Ammon's horn (tissue), 1 donor: ENCODE measurements around the gene NDUFA7.
"Not testable (repeated sequence)": the region's sequence is repeated elsewhere in the genome, so short reads cannot be mapped to it uniquely, and the experiment has no call there.

Source experiments
- DNase-seq: peaks from one replicate; pipeline ENCODE4 v3.0.0-alpha.2; 2016; ENCODE audit warnings: low spot score

NDUFA7 gene

DNA sequence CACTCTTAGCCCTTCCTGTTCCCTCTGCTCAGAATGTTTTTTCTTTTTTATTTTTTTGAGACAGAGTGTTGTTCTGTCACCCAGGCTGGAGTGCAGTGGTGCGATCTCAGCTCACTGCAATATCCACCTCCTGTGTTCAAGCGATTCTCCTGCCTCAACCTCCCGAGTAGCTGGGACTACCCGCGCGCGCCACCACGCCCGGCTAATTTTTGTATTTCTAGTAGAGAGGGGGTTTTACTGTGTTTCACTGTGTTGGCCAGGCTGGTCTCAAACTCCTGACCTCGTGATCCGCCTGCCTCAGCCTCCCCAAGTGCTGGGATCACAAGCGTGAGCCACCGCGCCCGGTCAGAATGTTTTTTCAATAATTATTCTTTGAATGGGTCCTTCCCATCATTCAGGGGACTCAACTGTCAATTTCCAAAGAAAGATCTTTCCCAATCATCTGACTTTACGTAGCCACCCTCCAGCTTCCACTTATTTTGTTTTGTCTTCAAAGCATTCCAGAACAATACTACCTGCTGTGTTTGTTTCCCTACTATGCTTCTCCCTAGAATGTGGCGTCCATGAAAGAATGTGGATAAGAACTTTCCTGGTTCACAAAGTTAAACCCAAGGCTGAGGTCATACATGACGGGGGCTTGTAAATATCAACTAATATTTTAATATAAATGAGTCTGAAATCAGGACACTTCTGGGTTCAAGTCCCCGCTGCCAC lies 1.2 kb downstream of the NDUFA7 start:
- no peak for DNase-seq

DNA sequence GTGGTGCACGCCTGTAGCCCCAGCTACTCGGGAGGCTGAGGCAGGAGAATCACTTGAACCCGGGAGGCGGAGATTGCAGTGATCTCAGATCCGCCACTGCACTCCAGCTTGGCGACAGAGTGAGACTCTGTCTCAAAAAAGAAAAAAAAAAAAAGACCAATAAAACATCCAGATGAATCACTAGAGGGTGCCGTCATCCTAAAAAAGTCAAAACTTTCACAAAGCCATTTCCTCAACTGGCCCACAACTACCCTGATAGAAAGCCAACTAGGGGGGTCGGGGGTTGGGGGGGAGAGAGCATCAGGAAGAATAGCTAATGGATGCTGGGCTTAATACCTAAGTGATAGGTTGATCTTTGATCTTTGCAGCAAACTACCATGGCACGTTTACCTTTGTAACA lies 2.3 kb downstream of the NDUFA7 start:
- not testable (repeated sequence) for DNase-seq

DNA sequence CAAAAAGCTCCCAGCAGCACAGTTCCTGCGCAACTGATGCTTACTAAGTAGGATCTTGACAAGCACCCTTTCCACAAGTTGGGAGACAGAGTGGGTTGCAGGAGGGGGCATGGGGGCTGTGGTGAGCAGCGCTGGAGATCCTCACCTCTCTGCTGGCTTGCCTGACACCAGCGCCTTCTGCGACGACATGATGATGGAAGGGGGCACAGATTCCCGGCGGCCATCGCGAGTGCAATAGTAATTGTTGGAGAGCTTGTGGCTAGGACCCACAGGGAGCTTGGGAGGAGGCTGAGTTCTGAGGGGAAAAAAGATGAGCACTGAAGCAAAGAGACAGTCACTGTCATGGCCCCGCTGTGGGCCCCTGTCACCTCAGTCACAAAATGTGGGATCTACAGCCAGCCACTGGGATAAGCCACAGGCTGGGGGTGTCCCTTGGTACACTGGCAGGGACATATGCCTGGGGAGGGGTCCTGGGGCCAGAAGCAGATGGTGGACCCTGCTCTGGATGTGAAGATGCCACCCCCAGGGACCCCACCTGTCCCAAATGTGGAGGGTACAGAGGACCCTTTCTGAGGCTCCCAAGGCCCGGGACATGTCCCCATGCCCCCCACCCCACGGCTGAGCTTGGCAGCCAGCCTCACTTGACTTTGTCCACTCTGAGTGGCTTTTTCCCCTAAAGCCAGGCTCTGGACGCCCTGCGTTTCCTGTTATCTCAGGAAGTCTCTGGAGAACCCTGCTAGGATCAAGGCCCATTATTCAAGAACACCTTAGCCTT lies 4.6 kb downstream of the NDUFA7 start:
- no peak for DNase-seq

DNA sequence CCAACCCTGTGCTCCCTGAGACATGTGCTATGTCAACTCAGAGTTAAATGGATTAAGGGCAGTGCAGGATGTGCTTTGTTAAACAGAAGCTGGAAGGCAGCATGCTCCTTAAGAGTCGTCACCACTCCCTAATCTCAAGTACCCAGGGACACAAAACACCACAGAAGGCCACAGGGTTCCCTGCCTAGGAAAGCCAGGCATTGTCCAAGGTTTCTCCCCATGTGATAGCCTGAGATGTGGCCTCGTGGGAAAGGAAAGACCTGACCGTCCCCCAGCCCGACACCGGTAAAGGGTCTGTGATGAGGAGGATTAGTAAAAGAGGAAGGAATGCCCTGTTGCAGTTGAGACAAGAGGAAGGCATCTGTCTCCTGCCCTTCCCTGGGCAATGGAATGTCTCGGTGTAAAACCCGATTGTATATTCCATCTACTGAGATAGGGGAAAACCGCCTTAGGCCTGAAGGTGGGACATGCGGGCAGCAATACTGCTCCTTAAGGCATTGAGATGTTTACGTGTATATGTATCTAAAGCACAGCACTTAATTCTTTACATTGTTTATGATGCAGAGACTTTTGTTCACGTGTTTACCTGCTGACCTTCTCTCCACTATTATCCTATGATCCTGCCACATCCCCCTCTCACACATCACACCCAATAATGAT lies 6.1 kb downstream of the NDUFA7 start:
- not testable (repeated sequence) for DNase-seq

DNA sequence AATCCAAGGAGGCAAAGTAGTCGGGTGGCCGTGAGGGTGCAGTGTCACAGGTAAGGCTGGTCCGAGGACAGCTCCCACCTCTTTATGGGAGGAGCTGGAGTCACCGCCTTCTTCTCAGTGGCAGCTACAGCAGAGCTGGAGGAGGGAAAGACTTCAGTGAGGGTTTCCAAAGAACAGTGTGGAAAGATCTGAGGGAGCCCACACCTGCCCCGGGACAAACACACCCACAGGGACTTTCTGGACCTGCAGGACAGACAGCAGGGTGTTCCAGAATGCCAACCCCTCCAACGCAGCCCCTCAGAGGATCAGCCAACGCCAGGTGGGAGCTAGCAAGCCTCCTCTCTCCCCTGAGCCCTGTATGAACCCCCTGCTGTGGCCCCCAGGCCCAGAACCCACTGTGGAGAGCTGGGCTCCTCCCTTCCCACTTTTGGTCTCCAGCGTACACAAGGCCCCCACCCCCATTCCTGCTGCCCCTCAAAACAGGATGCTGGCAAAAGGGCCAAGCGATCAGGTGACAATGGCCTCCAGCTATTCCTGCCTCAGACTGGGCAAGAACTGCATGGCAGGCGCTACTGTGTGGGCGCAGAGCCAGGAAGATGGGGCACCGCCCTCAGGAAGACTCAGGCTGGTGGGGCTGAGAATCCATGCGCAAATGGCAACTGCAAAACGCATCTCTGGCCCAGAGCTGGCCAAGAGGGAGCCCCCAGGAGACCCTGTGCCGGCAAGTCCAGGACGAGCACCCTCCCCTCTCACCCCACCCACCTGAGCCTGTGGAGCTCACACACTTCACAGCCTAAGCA lies 9.5 kb downstream of the NDUFA7 start:
- no peak for DNase-seq

DNA sequence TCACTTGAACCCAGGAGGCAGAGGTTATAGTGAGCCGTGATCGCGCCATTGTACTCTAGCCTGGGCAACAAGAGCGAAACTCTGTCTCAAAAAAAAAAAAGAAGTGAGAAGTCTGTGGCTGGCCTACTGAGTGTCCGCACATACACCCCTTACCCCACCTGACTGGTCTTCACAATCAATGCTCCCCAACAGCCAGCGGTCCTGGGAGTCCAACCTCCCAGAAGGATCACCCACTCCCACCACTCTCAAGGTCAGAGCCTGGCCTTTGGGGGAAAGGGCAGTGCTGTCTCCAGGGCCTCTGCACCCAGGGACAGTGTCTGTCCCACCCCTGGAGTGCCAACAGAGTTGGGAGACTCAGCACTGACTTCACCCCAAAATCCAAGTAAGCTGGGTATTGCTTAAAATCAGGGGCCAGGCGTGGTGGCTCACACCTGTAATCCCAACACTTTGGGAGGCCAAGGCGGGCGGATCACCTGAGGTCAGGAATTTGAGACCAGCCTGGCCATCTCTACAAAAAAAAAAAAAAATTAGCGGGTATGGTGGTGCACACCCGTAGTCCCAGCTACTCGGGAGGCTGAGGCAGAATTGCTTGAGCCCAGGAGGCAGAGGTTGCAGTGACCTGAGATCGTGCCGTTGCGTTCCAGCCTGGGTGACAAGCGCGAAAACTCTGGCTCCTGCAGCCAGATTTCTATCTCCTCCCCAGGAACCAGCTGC lies 10.7 kb downstream of the NDUFA7 start:
- DNase-seq, result no peak

DNA sequence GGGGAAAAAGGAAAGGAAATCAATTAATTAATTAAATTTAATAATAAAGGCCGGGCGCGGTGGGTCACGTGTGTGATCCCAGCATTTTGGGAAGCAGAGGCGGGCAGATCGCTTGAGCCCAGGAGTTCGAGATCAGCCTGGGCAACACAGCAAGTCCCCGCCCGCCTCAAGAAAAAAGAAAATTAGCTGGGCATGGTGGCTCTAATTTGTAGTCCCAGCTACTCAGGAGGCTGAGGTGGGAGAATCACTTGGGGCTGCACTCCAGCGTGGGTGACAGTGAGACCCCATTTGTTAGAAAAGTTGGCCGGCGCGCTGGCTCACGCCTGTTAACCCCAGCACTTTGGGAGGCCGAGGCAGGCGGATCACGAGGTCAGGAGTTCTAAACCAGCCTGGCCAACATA lies 12.3 kb downstream of the NDUFA7 start:
- DNase-seq, result no peak

DNA sequence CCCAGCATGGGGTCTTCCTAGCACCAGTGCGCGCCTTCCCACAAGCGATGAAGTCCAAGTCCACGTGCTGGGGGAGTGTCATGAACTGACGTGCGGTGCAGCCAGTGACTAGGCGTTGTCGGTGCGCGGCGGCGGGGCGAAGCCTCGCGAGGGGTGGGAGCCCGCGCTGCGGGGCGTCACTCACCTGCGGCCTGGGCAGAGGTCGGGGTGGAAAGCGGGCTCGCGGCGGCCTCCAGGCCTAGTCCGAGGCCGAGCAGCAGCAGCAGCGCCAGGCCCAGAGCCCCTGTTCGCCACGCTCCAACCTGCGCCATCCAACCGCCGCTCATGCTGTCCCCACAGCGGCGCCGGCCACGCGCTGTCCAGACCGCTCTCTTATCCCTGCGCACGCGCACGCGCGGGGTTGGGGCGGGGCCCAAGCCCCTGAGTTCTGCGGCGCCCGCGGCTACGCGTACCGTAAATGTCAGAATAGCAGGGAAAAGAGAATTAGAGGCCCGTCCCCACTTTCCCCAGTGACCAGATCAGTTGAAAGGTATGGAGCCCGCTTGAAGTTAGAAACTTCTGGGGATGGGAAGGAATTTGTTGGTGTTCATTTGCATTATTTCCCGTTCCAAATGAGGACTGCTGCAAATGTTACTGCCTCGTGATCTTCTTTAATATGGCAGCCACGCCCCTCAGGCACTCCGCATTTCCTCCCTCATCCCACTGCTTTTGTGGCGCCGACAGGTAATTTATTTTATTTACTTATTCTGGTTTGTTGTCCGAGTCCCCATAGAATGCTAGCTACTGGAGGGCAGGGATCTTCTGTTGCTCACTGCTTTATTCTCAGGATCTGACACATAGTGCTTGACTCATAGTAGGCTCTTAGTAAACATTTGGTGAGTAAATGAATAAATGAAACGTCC lies 13.0 kb downstream of the NDUFA7 start, which contains the start of gene CD320:
CD320 (minus strand) TSS at position 394 of the 902 bp plus-strand sequence; CDS start at position 326, 68 bp downstream.
- peak; percentile 92 for DNase-seq

DNA sequence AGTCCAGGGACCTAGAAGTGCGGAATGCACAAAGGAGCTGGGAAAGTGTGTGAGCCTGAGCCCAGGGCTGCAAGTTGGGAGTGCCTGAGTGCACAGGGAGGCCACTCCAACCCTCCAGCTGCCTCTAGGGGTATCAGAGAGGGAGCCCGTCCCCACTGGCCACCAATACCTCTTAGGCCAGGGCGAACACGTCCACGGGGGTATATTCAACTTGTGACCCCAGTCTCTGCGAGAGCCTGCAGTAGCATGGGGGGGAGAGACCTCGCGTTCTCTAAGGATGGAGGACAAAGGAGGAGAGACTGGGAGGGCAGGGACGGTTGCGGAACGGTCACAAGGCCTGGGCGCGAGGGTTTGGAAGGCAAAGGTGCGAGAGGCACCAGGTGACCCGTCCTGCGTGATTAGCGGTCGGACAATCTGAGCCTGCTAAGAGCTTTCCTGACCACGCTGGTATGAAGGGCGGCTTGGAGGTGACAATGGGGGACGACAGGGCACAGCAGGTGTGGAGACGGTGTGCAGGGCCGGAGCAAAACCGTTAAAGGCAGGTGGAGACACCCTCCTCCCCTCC lies 13.7 kb downstream of the NDUFA7 start:
- no peak for DNase-seq

DNA sequence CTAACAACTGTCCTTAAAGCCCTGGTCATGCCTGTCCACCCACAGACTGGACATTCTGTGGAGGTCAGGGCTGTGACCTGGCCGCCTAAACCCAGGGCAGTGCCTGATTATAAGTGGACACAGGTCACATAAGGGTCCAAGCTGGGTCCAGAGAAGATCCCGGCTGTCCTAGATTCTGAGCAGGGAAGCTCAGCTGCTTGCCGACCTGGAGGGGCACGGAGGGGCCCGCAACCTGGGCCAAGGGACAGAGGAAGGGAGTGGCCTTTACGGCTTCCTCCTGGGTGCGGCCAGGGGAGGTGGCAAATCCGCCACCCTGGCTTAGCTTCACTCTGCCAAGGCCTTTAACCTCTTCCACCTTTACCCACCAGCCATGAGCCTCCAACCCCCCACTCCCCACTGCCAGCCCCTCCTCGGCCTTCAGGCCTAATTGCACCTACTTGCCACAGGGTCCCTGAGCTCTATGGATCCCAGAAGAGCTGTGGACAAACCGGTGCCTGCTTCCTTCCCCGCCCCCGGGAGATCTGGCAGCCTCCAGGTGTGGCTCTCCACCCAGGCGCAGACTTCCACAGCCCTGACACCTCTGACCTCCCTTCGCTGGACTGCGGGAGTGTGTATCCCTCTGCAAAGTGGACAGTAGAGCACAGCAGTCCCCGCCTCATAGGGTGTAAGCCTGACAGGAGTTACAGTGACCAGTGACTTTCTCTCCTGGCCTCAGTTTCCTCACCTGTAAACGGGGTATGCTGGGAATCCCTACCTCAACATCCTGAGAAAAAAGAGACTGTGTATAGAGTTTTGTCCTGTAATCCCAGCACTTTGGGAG lies 14.7 kb downstream of the NDUFA7 start:
- DNase-seq, result no peak

DNA sequence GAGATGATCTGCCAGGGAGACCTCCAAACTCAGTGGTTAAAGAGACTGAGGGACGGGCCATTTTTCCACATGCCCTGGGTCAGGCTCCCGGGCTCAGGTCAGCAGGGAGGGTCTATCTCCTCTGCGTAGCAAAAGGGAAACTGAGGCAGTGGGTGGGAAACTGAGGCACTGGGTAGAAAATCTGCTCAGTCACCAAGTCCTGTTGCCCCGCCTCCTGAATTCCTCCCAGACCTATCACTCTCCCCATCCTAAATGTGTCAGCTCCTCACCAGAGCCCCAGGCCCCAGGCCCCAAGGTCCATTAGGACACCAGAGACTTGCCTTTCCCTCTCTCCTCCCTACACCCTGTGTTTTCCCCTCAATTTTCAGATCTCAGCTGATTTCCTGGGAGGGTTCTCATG lies 15.4 kb downstream of the NDUFA7 start:
- DNase-seq, result no peak

DNA sequence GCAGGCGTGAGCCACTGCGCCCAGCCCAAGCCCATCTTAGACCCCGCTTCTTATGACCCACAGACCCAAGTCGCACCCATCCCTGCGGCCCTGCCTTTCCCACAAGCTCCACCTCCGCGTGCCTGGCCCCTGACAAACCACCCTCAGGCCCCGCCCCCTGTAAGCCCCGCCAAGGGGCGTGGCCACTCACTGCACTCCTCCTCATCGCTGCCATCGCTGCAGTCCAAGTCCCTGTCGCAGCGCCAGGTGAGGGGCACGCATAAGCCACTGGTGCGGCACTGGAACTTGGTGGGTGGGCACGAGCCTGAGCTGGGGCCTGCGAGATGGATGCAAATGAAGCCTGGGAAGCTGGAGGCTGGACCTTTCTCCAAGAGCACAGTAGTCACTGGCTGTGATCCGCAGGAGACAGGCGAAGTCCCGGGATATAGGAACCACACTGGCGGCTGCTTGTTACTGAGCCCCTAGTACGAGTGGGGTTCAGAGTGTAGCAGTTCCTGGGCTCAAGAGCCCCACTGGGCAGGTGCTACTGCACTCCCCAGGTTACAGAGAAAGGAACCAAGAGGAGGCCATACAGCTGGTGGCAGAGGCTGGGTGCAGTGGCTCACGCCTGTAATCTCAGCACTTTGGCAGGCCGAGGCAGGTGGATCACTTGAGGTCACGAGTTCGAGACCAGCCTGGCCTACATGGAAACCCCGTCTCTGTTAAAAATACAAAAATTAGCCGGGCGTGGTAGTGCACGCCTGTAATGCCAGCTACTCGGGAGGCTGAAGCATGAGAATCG lies 16.1 kb downstream of the NDUFA7 start:
- DNase-seq, result no peak

DNA sequence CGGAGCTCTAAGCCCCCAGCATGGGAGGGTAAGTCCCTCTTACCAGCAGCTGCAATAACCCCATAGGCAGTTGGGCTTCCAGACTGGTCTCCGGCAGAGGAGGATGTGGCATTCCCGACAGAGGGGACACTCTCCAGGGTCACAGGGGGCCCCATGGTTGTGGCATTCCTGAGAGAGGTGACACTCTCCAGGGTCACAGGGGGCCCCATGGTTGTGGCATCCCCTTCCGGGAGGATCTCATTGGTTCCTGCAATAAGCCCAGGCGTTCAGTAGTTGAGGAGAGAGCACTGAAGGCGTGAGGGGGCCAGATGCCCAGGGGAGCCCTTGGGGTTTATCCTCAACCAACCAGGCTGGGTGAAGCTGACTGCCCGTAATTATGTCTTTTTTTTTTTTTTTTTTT lies 18.4 kb downstream of the NDUFA7 start:
- no peak for DNase-seq

DNA sequence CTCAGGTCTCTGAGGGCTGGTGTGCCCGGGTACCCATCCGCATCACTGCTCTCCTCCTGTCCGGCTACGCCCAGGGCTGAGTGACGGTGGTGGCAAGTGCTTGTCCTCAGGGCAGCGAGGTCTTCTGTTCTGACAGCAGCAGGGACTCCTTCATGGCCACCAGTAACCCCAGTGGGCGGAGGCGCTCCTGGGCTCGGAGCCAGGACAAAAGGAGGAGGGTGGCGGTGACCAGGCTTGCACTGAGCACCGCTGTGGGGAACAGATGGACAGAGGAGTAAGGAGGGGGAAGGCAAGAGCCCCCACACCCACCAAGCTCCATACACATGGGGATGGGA lies 18.9 kb downstream of the NDUFA7 start:
- DNase-seq, result no peak

DNA sequence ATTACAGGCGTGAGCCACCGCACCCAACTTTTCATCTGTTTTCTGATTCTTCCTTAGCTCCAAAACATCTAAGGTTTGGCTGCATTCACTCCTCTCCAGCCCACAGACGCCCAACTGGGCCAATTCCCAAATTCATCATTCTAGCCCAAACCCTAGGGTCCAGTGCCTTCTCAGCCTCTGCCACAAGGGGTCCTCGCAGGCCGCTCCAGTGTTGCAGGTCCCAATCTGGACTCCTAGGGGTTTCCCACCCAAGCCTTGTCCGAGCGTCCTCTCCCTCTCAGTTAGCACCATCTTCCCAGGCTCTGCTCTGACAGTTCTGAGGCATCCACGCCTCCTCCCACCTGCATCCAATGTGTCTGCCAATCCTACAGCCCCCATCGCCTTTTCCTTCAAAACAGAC lies 29.8 kb downstream of the NDUFA7 start:
- DNase-seq, result not testable (repeated sequence)

DNA sequence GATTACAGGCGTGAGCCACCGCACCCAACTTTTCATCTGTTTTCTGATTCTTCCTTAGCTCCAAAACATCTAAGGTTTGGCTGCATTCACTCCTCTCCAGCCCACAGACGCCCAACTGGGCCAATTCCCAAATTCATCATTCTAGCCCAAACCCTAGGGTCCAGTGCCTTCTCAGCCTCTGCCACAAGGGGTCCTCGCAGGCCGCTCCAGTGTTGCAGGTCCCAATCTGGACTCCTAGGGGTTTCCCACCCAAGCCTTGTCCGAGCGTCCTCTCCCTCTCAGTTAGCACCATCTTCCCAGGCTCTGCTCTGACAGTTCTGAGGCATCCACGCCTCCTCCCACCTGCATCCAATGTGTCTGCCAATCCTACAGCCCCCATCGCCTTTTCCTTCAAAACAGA lies 44.7 kb downstream of the NDUFA7 start:
- DNase-seq, result not testable (repeated sequence)

DNA sequence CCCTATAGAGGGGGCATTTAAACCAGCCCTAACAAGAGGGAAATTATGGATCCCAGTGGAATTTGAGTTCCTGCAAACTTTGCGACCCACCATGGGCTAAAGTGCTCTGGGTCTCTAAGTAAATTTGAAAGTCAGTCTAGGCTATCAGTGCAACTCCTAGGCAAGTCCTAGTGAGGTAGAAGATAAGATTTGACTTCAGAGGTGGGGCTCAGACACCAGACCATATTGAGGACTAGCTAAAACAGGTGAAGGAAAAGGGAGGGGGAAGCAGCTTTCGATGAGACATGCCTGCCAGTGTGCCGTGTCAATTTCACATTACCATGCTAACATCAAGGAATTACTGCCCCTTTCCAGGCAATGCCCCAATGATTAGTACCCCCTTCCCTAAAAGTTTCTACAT lies 51.5 kb downstream of the NDUFA7 start:
- DNase-seq, result no peak

DNA sequence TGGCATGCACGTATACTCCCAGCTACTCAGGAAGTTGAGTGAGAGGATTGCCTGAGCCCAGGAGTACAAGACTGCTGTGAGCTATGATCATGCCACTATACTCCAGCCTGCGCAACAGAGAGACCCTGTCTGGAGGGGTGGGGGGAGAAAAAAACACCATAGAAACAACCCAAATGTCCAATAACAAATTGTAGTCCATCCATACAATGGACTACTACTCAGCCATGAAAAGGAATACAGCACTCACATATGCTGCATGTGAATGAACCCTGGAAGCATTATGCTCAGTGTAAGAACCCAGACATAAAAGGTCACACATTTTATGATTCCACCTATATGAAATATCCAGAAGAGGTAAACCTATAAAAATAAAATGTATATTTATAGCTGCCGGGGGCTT lies 55.3 kb downstream of the NDUFA7 start:
- DNase-seq, result no peak
